HEK293 (cell line): Measurements from ENCODE around the gene DCC.

Experiments
- CTCF ChIA-PET: fragments of 350-600 bp; formaldehyde crosslinking; extraction: SDS; loops from one replicate; lab custom pipeline; 2021; ENCODE audit warnings: antibody characterized with exemption; lab: Yijun Ruan, JAX
- POLR2A ChIA-PET: fragments of 300-600 bp; formaldehyde crosslinking; extraction: SDS; loops from one replicate; lab custom pipeline; 2020; ENCODE audit warnings: antibody characterized with exemption, inconsistent platforms; lab: Yijun Ruan, JAX
- H3K27ac ChIP-seq: fragments of 200-500 bp; sonication (Bioruptor generic); 2 replicates; pipeline ENCODE4 v1.5.1; 2014; ENCODE audit warnings: low read depth, low read length, control low read depth, inconsistent platforms; ENCODE audit errors: extremely low read depth
- H3K36me3 ChIP-seq, 2 experiments: fragments of 200-500 bp in 1 of 2; sonication (Bioruptor generic) in 1 of 2; 1 replicate in 1 of 2; 2 replicates in 1 of 2; pipeline ENCODE4 v1.5.1; 2014 to 2017; ENCODE audit warnings: inconsistent platforms in 2 of 2, low read length in 2 of 2; ENCODE audit not compliant: control insufficient read depth in 2 of 2, insufficient read depth in 1 of 2
- H3K4me1 ChIP-seq: fragments of 200-500 bp; sonication (Bioruptor generic); 2 replicates; pipeline ENCODE4 v1.5.1; 2014; ENCODE audit warnings: mild to moderate bottlenecking, low read length, inconsistent platforms; ENCODE audit not compliant: control insufficient read depth, insufficient read depth
- H3K4me3 ChIP-seq: 2 replicates; pipeline ENCODE4 v1.5.1; 2011; ENCODE audit warnings: low read depth, mild to moderate bottlenecking, control low read depth, low read length, moderate library complexity
- H3K9me3 ChIP-seq: fragments of 200-500 bp; sonication (Bioruptor generic); 2 replicates; pipeline ENCODE4 v1.5.1; 2014; ENCODE audit warnings: low read depth, low read length, inconsistent platforms; ENCODE audit not compliant: control insufficient read depth, insufficient read depth
- EGR2 ChIP-seq: fragments of 450-650 bp; formaldehyde crosslinking; IDR thresholded peaks from 2 replicates; pipeline ENCODE4 v1.5.1; 2016; ENCODE audit warnings: low read depth, missing biosample characterization, missing genetic modification characterization
- KLF8 ChIP-seq: fragments of 450-650 bp; formaldehyde crosslinking; IDR thresholded peaks from 2 replicates; pipeline ENCODE4 v1.5.1; 2016; ENCODE audit warnings: missing biosample characterization, missing genetic modification characterization
- ZBTB20 ChIP-seq: fragments of 450-650 bp; formaldehyde crosslinking; IDR thresholded peaks from 2 replicates; pipeline ENCODE4 v1.5.1; 2016; ENCODE audit warnings: missing biosample characterization, missing genetic modification characterization
- ZBTB7A ChIP-seq: fragments of 450-650 bp; formaldehyde crosslinking; IDR thresholded peaks from 2 replicates; pipeline ENCODE4 v1.5.1; 2016; ENCODE audit warnings: low read depth, missing biosample characterization, missing genetic modification characterization
- ZEB2 ChIP-seq: fragments of 450-650 bp; formaldehyde crosslinking; IDR thresholded peaks from 2 replicates; pipeline ENCODE4 v1.5.1; 2016; ENCODE audit warnings: missing biosample characterization, missing genetic modification characterization
- ZFHX2 ChIP-seq: fragments of 450-650 bp; formaldehyde crosslinking; conservative IDR thresholded peaks from 2 replicates; pipeline ENCODE4 v1.5.1; 2016; ENCODE audit warnings: missing biosample characterization, missing genetic modification characterization
- ZFP37 ChIP-seq: fragments of 450-650 bp; formaldehyde crosslinking; IDR thresholded peaks from 2 replicates; pipeline ENCODE4 v1.5.1; 2016; ENCODE audit warnings: missing biosample characterization, missing genetic modification characterization
- ZFP69B ChIP-seq: fragments of 450-650 bp; formaldehyde crosslinking; IDR thresholded peaks from 2 replicates; pipeline ENCODE4 v1.5.1; 2016; ENCODE audit warnings: missing biosample characterization, missing genetic modification characterization
- ZNF114 ChIP-seq: fragments of 450-650 bp; formaldehyde crosslinking; IDR thresholded peaks from 2 replicates; pipeline ENCODE4 v1.5.0; 2017; ENCODE audit warnings: missing biosample characterization, missing genetic modification characterization
- ZNF146 ChIP-seq: fragments of 450-650 bp; formaldehyde crosslinking; IDR thresholded peaks from 2 replicates; pipeline ENCODE4 v1.5.1; 2016; ENCODE audit warnings: missing biosample characterization, missing genetic modification characterization
- ZNF16 ChIP-seq: fragments of 450-650 bp; formaldehyde crosslinking; IDR thresholded peaks from 2 replicates; pipeline ENCODE4 v1.5.1; 2016; ENCODE audit warnings: low read depth, missing biosample characterization, missing genetic modification characterization
- ZNF174 ChIP-seq: fragments of 450-650 bp; formaldehyde crosslinking; IDR thresholded peaks from 2 replicates; pipeline ENCODE4 v1.5.0; 2017; ENCODE audit warnings: missing biosample characterization, mild to moderate bottlenecking, missing genetic modification characterization
- ZNF184 ChIP-seq: fragments of 450-650 bp; IDR thresholded peaks from 2 replicates; pipeline ENCODE4 v1.5.1; 2018; ENCODE audit warnings: missing biosample characterization, mild to moderate bottlenecking, missing genetic modification characterization
- ZNF211 ChIP-seq: fragments of 450-650 bp; formaldehyde crosslinking; IDR thresholded peaks from 2 replicates; pipeline ENCODE4 v1.5.1; 2016; ENCODE audit warnings: low read depth, missing biosample characterization, missing genetic modification characterization
- ZNF239 ChIP-seq: fragments of 450-650 bp; formaldehyde crosslinking; IDR thresholded peaks from 2 replicates; pipeline ENCODE4 v1.5.1; 2016; ENCODE audit warnings: missing biosample characterization, missing genetic modification characterization
- ZNF248 ChIP-seq: fragments of 450-650 bp; formaldehyde crosslinking; IDR thresholded peaks from 2 replicates; pipeline ENCODE4 v1.5.1; 2017; ENCODE audit warnings: missing biosample characterization, missing genetic modification characterization
- ZNF311 ChIP-seq: fragments of 450-650 bp; formaldehyde crosslinking; IDR thresholded peaks from 2 replicates; pipeline ENCODE4 v1.5.1; 2017; ENCODE audit warnings: missing biosample characterization, missing genetic modification characterization, borderline replicate concordance
- ZNF404 ChIP-seq: fragments of 450-650 bp; formaldehyde crosslinking; IDR thresholded peaks from 2 replicates; pipeline ENCODE4 v1.5.1; 2017; ENCODE audit warnings: missing biosample characterization, missing genetic modification characterization
- ZNF544 ChIP-seq: fragments of 450-650 bp; formaldehyde crosslinking; IDR thresholded peaks from 2 replicates; pipeline ENCODE4 v1.5.0; 2017; ENCODE audit warnings: missing biosample characterization, missing genetic modification characterization
- ZNF580 ChIP-seq: fragments of 450-650 bp; formaldehyde crosslinking; IDR thresholded peaks from 2 replicates; pipeline ENCODE4 v1.5.1; 2016; ENCODE audit warnings: missing biosample characterization, missing genetic modification characterization
- ZNF623 ChIP-seq: fragments of 450-650 bp; formaldehyde crosslinking; IDR thresholded peaks from 2 replicates; pipeline ENCODE4 v1.5.1; 2016; ENCODE audit warnings: missing biosample characterization, missing genetic modification characterization
- ZNF658 ChIP-seq: fragments of 450-650 bp; formaldehyde crosslinking; IDR thresholded peaks from 2 replicates; pipeline ENCODE4; 2016; ENCODE audit warnings: missing biosample characterization, missing genetic modification characterization
- ZNF660 ChIP-seq: fragments of 450-650 bp; IDR thresholded peaks from 2 replicates; pipeline ENCODE4 v1.5.1; 2018; ENCODE audit warnings: missing biosample characterization, mild to moderate bottlenecking, missing genetic modification characterization
- TF ChIP-seq, protein P1 (sequence below): fragments of 450-650 bp; formaldehyde crosslinking; IDR thresholded peaks from 2 replicates; pipeline ENCODE4 v1.5.1; 2016; ENCODE audit warnings: missing biosample characterization, missing genetic modification characterization
- TF ChIP-seq, protein P2 (sequence below): fragments of 450-650 bp; formaldehyde crosslinking; IDR thresholded peaks from 2 replicates; pipeline ENCODE4 v1.5.1; 2016; ENCODE audit warnings: missing biosample characterization, missing genetic modification characterization
- TF ChIP-seq, protein P3 (sequence below): fragments of 450-650 bp; IDR thresholded peaks from 2 replicates; pipeline ENCODE4 v1.5.1; 2018; ENCODE audit warnings: missing biosample characterization, missing genetic modification characterization
- TF ChIP-seq, protein P4 (sequence below): fragments of 450-650 bp; formaldehyde crosslinking; IDR thresholded peaks from 2 replicates; pipeline ENCODE4 v1.5.1; 2016; ENCODE audit warnings: missing biosample characterization, missing genetic modification characterization
- TF ChIP-seq, protein P5 (sequence below): fragments of 450-650 bp; formaldehyde crosslinking; IDR thresholded peaks from 2 replicates; pipeline ENCODE4 v1.5.1; 2016; ENCODE audit warnings: missing biosample characterization, missing genetic modification characterization

DCC gene

GRCh38 chr18:52311331-52311730 is 28.7 kb upstream of the DCC start:
- POLR2A ChIA-PET, result no interaction called here
- Histone ChIP-seq H3K4me3 (no peak overlapping the region), H3K27ac (no peak overlapping the region), H3K4me1 (0 out of 2 replicates have a peak, but pooled peaks cover 3% of the 10 kb centered on the region)
- TF ChIP-seq ZBTB7A (tag by site-specific recombination) (no peak), ZNF184 (no peak), ZNF660 (tag by site-specific recombination) (no peak), KLF8 (no peak), ZNF544 (tag by site-specific recombination) (no peak), ZNF239 (tag by site-specific recombination) (no peak), ZNF580 (no peak)
- TF ChIP-seq, protein P1, sequence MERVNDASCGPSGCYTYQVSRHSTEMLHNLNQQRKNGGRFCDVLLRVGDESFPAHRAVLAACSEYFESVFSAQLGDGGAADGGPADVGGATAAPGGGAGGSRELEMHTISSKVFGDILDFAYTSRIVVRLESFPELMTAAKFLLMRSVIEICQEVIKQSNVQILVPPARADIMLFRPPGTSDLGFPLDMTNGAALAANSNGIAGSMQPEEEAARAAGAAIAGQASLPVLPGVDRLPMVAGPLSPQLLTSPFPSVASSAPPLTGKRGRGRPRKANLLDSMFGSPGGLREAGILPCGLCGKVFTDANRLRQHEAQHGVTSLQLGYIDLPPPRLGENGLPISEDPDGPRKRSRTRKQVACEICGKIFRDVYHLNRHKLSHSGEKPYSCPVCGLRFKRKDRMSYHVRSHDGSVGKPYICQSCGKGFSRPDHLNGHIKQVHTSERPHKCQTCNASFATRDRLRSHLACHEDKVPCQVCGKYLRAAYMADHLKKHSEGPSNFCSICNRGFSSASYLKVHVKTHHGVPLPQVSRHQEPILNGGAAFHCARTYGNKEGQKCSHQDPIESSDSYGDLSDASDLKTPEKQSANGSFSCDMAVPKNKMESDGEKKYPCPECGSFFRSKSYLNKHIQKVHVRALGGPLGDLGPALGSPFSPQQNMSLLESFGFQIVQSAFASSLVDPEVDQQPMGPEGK (tag by site-specific recombination), result no peak
- TF ChIP-seq, all 188 proteins: peak for 0
- Histone ChIP-seq H3K36me3 (no peaks in the 10 kb centered on the region), H3K9me3 (no peaks in the 10 kb centered on the region)
- CTCF ChIA-PET, result interaction anchor here (0.7 kb wide), 1 partner anchor 24 kb away, joined by 5 read pairs; no protein-coding TSS in a partner anchor

DNA sequence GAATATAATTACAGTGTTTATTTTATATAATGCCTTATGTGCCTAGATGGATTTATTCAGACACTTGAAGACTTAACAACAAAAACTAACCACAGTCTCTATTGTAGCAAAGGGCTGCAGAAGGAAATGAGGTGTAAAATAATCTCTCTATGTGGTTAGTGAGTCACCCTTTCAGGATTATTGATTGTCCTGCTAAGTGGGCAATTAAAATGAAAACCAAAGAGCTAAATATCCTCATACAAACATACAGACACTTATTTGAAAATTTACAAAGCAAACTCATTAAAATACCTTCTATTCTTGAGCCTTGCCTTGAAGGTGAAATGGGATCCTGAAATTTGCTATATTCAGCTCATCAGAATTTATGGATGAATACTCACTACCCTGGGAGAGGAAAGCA is 27.7 kb upstream of the DCC start:
- Histone ChIP-seq H3K4me3 (no peak overlapping the region), H3K27ac (no peak overlapping the region), H3K4me1 (0 out of 2 replicates have a peak, but pooled peaks cover 3% of the 10 kb centered on the region), H3K36me3 (no peaks in the 10 kb centered on the region), H3K9me3 (no peaks in the 10 kb centered on the region)
- CTCF ChIA-PET, result interaction anchor here (0.6 to 1.0 kb wide), 3 partner anchors 23 to 1034 kb away, joined by 3 to 4 read pairs (median 3); no protein-coding TSS in a partner anchor
- POLR2A ChIA-PET, result interaction anchor here (0.5 kb wide), 1 partner anchor 1927 kb away, joined by 4 read pairs; no protein-coding TSS in a partner anchor
- TF ChIP-seq ZNF623 (tag by site-specific recombination) (no peak), ZNF311 (tag by site-specific recombination) (no peak), ZFP37 (tag by site-specific recombination) (peak; percentile 72; the same call in 1 of the 2 replicates), ZNF114 (no peak), EGR2 (tag by site-specific recombination) (no peak), ZNF248 (no peak), ZNF146 (tag by site-specific recombination) (no peak), ZFP69B (tag by site-specific recombination) (no peak), ZNF16 (tag by site-specific recombination) (no peak), ZNF174 (no peak), ZNF658 (tag by site-specific recombination) (no peak), ZNF211 (tag by site-specific recombination) (no peak), ZNF404 (tag by site-specific recombination) (no peak), ZFHX2 (tag by site-specific recombination) (no peak), ZEB2 (0 out of 2 replicates have a peak, but pooled peaks have one; percentile 24), ZBTB20 (tag by site-specific recombination) (no peak)
- TF ChIP-seq, protein P2, sequence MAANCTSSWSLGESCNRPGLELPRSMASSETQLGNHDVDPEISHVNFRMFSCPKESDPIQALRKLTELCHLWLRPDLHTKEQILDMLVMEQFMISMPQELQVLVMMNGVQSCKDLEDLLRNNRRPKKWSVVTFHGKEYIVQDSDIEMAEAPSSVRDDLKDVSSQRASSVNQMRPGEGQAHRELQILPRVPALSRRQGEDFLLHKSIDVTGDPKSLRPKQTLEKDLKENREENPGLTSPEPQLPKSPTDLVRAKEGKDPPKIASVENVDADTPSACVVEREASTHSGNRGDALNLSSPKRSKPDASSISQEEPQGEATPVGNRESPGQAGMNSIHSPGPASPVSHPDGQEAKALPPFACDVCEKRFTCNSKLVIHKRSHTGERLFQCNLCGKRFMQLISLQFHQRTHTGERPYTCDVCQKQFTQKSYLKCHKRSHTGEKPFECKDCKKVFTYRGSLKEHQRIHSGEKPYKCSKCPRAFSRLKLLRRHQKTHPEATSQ (tag by site-specific recombination), result no peak
- TF ChIP-seq, protein P3, sequence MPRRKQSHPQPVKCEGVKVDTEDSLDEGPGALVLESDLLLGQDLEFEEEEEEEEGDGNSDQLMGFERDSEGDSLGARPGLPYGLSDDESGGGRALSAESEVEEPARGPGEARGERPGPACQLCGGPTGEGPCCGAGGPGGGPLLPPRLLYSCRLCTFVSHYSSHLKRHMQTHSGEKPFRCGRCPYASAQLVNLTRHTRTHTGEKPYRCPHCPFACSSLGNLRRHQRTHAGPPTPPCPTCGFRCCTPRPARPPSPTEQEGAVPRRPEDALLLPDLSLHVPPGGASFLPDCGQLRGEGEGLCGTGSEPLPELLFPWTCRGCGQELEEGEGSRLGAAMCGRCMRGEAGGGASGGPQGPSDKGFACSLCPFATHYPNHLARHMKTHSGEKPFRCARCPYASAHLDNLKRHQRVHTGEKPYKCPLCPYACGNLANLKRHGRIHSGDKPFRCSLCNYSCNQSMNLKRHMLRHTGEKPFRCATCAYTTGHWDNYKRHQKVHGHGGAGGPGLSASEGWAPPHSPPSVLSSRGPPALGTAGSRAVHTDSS, result no peak
- TF ChIP-seq, protein P4, sequence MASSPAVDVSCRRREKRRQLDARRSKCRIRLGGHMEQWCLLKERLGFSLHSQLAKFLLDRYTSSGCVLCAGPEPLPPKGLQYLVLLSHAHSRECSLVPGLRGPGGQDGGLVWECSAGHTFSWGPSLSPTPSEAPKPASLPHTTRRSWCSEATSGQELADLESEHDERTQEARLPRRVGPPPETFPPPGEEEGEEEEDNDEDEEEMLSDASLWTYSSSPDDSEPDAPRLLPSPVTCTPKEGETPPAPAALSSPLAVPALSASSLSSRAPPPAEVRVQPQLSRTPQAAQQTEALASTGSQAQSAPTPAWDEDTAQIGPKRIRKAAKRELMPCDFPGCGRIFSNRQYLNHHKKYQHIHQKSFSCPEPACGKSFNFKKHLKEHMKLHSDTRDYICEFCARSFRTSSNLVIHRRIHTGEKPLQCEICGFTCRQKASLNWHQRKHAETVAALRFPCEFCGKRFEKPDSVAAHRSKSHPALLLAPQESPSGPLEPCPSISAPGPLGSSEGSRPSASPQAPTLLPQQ, result no peak
- TF ChIP-seq, protein P5, sequence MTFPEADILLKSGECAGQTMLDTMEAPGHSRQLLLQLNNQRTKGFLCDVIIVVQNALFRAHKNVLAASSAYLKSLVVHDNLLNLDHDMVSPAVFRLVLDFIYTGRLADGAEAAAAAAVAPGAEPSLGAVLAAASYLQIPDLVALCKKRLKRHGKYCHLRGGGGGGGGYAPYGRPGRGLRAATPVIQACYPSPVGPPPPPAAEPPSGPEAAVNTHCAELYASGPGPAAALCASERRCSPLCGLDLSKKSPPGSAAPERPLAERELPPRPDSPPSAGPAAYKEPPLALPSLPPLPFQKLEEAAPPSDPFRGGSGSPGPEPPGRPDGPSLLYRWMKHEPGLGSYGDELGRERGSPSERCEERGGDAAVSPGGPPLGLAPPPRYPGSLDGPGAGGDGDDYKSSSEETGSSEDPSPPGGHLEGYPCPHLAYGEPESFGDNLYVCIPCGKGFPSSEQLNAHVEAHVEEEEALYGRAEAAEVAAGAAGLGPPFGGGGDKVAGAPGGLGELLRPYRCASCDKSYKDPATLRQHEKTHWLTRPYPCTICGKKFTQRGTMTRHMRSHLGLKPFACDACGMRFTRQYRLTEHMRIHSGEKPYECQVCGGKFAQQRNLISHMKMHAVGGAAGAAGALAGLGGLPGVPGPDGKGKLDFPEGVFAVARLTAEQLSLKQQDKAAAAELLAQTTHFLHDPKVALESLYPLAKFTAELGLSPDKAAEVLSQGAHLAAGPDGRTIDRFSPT, result peak; percentile 80
